Activated CD8-positive, alpha-beta memory T cell treated with anti-CD3 and anti-CD28 coated beads, Interleukin-2, amount 50 U/mL, for 24 hours (primary cell): Measurements from ENCODE around the gene L1CAM.

ENCODE experiments used
- DNase-seq: peaks from one replicate; pipeline ENCODE4 v3.0.0-alpha.2; 2020; ENCODE audit errors: extremely low read depth

L1CAM gene

DNA sequence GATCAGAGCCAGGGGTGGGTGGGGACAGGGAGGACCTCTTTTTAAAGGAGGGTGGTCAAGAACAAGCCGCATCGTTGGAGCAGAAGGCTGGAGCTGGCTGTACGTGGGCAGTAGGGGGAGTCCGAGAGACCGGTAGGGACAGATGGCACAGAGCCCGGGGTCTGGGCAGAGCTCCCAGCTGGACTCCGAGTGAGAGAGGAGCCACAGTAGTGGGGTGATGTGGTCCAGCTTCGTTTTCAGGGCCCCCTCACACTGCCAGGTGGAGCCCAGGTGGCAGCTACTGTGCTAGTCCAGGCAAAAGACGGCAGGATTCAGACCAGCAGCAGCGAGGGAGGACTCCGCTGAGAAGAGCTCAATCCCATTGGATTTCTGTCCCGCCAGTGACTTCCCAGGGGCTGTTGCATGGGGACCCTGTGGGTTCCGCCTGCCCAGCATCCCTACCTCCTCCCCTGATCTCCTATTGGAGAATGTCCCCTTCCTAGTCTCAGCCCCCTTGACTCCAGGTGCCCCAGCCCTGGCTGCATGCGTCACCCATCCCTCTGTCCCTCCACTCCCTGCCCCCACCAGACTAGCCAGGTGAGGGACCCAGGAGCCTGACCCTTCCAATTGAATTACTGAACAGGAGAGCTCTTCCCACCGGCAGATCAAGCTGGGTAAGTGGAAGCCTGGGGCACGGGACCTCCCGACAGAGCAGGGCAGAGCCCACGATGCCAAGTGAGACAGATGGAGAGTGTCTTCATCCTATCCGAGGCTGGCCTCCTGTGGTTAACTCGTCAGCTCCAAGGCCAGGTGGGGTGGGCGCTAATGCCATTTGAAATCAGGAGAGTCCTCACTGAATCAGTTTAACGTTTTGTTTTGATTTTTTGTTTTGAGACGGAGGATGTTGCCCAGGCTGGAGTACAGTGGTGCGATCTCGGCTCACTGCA, 37.2 kb upstream of the L1CAM start:
- no peak for DNase-seq

DNA sequence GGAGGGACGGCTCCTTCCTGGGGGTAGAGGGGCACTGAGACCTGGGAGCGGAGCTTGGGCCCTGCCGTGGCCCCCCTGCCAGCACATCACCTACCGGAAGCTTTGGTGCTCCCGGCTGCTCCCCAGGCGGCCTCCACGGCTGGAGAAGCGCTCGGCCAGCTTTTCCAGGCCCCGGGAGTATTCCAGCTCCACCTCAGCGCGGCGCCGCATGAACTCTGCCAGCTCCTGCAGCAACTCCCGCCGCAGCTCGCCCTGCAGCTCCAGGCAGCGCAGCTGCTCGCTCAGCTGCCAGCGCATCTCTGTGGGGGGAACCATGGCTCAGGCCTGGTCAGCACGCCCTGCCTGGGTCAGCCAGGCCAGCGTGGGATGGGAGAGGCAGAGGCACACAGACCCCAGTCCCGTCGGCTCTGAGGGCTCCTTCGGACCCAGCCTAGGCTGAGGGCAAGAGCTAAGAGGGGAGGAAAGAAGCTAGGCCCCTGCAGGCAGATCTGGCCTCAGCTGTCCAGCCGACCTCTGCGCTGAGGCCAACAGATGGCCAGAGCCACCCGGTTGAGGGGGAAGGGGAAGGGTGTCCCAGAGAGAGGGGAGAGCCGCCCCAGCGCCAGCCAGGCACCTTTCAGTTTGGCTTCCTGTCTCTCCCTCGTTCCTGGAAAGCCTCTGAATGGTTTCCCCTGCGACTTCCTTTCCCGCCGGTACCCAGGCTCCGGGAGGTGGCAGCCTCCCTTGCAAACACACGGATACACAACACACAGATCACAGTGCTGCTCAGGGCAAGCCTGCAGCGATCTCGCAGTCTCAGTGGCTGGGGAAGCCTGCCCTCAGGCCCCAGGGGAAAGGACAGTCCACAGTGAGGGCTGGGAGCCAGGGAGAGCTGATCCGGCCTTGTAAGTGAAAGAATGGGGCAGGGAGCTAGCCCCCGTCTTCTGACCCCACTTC, 35.8 kb upstream of the L1CAM start:
- DNase-seq = no peak

DNA sequence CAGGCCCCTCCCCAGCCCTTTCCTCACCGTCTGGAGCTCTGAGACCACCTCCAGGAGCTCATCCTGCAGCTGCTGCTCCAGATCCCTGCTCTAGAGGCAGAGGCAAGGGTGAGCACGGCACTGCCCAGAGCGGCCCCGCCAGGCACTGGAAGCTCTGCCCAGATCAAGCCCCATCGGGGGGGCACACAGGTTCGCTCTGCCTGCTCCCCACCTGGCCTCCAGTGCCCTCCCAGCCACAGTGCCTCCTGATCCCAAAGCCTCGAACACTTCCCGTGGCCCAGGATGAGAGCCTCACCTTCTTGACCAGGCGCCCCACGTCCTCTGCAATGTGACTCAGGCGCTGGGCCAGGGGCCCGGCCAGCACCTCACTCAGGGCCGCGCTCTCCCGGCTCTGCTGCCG, 35.1 kb upstream of the L1CAM start:
- DNase-seq = no peak

DNA sequence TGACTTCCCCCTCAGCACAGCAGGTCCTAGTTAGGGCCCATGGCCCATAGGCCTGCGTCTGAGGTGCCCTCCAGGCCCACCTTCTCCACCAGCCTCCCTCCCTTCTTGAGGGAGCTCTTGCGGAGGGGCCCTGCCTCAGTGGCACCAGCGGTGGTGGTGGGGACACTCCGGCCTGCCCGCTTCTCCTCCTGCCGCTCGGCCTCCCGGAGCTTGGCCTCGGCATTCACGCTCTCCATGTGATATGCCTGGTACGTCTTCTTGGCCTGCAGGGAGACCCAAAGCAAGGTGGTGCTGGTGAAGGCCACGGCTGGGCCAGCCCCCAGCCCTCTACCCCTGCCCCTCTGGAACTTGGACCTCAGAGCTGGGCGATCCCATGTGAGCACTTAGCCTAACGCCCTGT, 34.6 kb upstream of the L1CAM start:
- no peak for DNase-seq

DNA sequence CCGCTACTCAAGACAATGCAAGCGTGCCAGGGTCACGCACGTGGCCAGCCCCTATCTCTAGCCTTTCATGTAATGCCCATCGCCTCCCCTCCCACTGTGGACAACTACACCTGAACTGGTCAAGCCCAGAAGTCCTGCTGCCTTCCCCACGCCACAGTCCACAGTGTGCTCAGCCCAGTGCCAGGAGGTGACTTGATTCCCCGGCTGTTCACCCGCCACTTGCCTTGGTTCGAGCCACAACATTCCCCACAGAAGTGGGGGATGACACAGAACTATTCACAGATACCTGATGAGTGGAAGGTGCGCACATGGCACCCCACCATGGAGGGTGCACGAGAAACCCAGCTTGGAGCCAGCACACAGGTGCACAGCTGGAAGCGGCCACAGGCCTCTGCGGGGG, 33.3 kb upstream of the L1CAM start:
- DNase-seq = no peak

DNA sequence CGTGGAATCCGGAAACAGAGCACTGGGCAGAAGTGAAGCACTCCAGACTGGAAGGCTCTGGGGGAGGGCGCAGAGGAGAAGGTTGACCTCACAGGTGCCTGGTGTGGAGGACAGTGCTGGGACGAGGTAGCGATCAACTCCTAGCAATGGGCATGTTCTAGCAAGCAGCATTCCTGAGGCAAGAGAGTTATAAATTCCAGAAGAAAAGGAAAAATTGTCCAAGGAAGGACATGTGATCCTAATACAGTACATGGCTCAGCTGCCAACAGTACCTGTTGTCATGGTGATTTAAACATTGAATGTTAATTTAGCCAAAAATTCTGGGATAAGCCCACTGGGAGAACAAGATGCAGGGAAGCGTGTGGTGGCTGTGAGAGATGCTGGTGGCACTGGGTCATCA, 31.9 kb upstream of the L1CAM start:
- DNase-seq = no peak

DNA sequence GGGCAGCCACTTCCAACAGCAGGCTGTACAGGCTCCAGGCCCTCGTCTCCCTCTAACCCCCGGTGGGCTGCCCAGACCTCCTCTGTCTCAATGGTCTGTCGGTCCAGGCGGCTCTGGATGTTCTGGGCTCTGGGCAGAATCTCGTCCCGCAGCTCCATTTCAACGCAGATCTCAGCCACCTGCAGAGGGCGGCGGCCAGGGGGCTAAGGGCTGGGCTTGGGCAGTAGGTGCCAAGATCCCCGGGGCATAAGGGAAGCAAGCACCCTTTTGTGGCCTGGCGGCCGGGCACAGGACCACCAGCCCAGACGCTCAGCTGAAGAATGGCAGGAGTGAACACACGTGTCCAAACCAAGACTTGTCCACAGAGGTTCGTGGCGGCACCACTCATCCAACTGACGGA, 27.7 kb upstream of the L1CAM start:
- DNase-seq = no peak

DNA sequence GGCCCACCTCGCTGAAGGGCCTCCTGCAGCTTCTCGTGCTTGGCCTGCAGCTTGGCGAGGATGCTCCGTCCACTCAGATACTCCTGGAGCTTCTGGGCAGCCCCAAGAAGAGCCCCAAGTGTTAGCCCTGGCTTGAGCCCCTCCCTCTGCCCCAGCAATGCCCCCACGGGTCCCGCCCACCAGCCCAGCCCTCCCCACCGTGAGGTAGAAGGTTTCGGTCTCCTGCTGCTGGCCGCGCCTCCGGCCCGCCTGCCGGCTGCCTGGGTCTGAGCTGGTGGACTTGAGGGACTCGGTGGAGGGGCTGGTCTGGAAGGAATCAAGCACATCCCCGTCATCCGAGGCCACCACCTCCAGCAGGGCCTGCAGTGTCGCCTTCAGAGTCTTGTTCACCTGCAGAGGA, 27.2 kb upstream of the L1CAM start:
- DNase-seq = no peak

DNA sequence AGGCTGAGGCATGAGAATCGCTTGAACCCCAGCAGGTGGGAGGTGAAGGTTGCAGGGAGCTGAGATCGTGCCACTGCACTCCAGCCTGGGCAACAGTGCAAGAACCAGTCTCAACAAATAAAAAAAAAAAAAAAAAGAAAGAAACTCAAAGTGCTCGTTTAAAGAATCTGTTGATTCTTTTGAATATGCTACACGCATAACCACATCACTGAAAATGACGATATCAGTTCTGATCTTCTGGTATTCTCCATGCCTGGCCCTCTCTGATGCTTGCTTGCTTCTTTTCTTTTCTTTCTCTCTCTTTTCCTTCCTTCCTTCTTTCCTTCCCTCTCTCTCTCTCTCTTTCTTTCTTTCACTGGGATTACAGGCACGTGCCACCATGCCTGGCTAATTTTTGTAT, 25.8 kb upstream of the L1CAM start:
- no peak for DNase-seq

DNA sequence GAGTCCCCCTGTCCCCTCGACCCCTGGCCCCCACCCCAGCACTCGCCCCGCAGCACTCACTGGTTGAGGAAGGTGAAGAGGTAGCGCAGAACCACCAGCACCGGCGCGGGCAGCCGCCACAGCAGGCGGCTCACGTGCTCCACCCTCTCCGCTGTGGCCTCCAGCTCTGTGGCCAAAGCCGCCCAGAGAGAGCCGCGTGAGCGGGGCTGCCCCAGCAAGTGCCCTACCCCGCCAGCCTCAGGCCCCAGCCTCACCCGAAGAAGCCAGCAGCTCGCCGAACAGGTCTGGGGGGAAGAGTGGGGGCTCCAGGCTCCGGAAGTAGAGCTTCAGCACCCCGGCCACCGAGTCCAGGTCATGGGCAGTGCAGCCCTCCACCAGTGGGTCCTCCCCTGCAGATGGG, 24.5 kb upstream of the L1CAM start:
- DNase-seq = no peak

DNA sequence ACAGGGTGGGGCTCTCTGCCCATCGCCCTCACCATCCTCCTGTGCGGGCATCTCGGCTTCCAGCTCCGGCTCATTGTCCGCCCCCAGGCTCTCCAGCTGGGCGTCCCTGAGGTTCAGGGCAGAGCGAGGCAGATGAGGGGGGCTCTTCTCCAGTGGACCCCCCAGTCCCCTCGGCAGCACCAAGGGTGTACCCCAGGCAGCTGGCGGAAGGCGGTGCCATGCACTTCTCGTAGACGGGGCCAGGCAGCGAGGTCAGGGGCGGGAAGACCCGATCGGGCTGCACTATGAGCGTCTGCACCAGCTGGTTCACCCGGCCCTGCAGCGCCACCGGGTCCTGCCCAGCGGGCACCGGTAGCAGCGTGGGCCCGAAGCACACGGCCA, 24.0 kb upstream of the L1CAM start:
- no peak for DNase-seq

DNA sequence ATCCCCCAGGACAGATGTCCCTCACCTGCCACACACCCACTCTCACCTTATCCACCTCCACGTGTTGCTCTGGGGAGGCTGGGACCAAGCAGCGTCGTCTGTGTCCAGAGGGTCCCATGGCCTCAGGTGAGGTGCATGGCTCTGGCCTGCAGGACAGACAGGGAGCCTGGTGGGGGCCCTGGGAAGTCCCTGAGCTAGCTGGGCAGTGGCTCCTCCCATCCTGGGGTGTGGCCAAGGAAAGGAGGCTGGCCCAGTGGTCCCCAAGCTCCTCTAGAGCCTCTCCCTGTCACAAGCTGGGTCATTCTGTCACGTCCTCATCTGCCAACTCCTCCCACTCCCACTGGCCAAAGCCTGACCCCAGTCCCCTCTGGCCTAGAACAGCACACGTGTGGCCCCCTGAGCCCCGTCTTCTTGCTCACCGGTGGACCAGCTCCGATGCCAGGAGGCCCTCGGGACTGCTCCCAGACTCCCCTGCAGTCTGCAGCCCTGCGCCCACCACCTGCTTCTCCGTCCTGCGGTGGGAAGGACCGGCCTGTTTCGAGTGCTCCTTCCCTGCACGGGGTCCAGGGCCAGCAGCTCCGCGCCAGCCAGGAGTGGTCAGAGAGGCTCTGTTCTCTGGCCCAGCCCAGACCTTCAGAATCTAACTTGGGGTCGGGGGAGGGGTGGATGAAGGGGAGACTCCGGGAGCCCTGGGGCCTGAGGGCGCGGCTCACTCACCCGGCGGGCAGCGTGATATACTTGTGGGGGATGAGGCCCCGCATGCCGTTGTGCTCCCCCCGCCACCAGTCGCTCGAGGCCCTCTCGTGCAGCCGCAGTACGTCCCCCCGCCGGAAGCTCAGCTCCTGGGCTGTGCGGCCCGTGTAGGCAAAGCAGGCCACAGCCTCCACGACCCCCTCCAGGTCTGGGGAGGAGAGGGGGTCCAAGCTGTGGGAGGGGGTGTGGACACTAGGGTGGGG, 23.3 kb upstream of the L1CAM start:
- DNase-seq = no peak

DNA sequence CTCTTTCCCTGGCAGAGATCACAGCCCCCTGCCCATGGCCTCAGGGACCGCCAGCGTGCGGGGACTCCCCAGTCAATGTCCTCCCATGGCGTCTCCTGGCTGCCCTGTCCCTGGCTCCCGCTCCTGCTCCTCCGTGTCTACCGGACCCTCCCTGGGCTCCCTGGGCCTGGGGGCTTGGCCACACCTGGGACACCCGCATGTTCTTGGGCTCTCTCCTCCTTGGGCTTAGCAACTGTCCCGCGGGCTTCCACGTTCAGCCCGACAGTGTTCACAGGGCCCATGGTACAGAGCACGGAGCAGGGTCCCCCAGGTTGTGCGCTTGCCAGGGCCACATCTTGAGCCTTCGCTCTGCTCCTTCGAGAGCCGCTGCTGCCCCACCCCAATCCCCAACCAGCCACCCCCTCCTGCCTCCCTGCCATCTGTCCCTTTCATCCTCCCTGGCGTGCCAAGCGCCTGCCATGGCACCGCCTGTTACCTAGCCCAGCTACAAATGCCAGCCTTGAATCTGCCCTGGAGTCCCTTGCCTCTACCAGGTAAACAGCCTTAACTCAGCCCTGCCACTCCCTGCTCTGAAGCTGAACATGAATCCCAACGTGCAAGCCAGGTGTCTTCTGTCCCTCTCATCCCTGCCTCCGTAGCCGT, 22.4 kb upstream of the L1CAM start:
- no peak for DNase-seq

DNA sequence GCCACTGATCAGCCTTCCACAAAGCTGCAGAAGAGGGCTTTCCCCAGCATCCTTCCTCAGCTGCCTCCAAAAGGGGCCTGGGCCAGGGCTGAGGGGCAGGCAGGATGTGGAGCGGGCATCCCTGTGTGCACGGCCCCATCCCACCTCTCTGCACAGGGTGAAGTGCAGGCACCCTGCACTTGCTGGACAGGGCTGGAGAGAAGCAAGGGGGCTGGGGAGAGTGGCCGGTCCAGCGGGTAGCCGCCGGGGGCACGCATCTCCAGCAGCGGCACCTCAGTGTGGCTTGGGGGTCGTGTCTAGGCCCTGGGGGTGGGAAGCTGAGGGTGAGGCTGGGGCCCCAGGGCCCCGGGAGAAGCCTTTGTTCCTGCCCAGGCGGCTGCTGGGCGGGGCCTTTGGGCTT, 21.5 kb upstream of the L1CAM start:
- no peak for DNase-seq

DNA sequence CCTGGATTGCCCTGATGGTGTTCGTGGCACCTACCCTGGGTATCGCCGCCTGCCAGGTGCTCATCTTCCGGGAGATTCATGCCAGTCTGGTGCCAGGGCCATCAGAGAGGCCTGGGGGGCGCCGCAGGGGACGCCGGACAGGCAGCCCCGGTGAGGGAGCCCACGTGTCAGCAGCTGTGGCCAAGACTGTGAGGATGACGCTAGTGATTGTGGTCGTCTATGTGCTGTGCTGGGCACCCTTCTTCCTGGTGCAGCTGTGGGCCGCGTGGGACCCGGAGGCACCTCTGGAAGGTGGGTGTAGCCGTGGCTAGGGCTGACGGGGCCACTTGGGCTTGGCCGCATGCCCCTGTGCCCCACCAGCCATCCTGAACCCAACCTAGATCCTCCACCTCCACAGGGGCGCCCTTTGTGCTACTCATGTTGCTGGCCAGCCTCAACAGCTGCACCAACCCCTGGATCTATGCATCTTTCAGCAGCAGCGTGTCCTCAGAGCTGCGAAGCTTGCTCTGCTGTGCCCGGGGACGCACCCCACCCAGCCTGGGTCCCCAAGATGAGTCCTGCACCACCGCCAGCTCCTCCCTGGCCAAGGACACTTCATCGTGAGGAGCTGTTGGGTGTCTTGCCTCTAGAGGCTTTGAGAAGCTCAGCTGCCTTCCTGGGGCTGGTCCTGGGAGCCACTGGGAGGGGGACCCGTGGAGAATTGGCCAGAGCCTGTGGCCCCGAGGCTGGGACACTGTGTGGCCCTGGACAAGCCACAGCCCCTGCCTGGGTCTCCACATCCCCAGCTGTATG, 20.3 kb upstream of the L1CAM start:
- no peak for DNase-seq

DNA sequence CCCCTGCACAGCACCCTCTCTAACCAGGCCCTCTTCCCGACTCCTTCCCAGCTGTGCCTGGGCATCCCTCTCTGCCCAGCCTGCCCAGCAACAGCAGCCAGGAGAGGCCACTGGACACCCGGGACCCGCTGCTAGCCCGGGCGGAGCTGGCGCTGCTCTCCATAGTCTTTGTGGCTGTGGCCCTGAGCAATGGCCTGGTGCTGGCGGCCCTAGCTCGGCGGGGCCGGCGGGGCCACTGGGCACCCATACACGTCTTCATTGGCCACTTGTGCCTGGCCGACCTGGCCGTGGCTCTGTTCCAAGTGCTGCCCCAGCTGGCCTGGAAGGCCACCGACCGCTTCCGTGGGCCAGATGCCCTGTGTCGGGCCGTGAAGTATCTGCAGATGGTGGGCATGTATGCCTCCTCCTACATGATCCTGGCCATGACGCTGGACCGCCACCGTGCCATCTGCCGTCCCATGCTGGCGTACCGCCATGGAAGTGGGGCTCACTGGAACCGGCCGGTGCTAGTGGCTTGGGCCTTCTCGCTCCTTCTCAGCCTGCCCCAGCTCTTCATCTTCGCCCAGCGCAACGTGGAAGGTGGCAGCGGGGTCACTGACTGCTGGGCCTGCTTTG, 19.6 kb upstream of the L1CAM start:
- no peak for DNase-seq

DNA sequence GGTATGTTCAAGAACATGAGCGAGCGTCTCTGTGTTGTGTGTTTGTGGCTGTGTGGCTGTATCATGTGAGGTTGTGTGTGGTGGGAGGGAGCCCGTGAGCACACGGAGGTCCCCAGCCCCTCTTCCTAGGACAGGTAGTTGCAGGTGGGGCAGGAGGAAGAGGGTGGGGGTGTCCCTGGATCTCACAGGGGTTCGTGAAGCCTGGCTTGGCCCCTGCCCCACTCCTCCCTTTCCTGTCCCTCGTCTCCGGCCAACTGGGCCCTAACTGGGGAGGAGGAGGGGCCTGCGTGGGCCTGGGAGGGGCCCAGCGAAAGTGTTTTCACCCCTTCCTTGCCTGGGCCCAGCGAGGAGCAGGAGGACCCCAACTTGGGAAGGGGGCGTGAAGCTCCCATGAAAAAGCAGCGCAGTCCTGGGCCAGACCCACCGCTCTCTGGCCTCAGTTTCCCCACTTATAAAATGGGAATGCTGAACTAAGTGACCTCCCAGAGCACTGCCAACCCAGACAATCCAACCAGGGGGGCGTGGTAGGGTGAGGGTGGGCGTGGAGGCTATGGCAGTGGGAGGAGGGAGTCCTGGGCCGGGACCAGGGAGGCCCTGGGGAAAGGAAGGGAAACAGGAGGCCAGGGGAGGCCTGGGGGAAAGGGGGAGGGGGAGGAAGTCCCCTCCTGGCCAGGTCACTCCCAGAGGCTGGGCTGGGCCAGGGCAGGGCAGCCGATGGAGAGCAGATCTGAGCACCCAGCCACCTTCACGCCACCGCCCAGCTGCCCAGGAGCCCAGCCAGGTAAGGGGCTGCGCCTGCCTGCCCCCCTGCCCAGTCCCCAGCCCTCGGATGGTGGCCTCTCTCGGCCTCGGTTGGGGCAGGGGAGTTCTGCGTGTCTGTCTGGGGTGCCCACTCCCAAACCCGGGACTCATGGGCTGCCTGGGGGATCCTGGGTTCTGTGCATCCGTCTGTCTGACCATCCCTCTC, 18.3 kb upstream of the L1CAM start, which contains the start of gene AVPR2:
AVPR2 (plus strand) TSS at position 683 of the 967 bp plus-strand sequence. CDS start 473 bp downstream, outside the sequence.
- no peak for DNase-seq

DNA sequence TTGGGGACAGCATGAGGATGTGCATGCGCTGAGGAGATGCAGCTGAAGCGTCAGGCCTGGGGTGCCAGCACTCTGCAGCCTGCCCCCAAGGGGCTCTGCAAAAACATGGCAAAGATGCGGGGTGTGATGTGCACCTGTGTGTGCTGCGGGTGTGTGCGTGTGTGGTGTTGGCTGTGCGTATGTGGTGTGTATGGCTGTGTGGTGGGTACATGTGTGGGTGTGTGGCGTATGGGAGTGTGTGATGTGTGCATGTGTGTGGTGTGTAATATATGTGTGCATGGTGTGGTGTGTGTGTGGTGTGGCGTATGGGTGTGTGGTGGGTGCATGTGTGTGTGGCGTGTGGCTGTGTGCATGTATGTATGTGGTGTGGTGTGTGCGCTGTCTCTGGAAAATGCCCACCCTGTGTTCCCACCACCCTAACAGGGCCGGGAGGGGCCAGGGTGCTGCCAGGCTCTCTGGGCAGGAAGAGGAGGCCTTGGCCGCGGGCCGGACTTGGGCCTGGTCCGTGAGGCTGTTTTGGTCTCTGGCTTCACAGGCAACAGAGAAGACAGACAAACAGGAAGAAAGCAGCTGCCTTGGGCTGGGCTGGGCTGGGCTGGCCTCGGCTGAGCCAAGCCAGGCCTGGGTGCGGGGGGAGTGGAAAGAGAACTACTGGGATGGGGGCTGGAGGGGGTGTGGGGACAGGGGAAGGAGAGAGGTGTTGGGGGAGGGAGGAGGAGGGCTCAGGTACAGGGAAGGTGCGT, 17.4 kb upstream of the L1CAM start:
- no peak for DNase-seq
